NCI-H187 (cell line): ENCODE data around the gene AGBL2.
"Not testable (repeated sequence)": the region's sequence is repeated elsewhere in the genome, so short reads cannot be mapped to it uniquely, and the experiment has no call there.

Experiments
- DNase-seq, 2 experiments: peaks; one replicate each; lab custom pipeline; 2025; lab: John Stamatoyannopoulos, UW

The AGBL2 gene, protein sequence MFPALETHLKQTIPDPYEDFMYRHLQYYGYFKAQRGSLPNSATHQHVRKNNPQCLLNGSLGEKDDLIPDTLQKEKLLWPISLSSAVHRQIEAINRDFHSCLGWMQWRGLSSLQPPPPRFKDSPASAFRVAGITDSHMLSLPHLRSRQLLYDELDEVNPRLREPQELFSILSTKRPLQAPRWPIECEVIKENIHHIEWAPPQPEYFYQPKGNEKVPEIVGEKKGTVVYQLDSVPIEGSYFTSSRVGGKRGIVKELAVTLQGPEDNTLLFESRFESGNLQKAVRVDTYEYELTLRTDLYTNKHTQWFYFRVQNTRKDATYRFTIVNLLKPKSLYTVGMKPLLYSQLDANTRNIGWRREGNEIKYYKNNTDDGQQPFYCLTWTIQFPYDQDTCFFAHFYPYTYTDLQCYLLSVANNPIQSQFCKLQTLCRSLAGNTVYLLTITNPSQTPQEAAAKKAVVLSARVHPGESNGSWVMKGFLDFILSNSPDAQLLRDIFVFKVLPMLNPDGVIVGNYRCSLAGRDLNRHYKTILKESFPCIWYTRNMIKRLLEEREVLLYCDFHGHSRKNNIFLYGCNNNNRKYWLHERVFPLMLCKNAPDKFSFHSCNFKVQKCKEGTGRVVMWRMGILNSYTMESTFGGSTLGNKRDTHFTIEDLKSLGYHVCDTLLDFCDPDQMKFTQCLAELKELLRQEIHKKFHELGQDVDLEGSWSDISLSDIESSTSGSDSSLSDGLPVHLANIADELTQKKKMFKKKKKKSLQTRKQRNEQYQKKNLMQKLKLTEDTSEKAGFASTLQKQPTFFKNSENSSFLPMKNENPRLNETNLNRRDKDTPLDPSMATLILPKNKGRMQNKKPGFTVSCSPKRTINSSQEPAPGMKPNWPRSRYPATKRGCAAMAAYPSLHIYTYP

DNA sequence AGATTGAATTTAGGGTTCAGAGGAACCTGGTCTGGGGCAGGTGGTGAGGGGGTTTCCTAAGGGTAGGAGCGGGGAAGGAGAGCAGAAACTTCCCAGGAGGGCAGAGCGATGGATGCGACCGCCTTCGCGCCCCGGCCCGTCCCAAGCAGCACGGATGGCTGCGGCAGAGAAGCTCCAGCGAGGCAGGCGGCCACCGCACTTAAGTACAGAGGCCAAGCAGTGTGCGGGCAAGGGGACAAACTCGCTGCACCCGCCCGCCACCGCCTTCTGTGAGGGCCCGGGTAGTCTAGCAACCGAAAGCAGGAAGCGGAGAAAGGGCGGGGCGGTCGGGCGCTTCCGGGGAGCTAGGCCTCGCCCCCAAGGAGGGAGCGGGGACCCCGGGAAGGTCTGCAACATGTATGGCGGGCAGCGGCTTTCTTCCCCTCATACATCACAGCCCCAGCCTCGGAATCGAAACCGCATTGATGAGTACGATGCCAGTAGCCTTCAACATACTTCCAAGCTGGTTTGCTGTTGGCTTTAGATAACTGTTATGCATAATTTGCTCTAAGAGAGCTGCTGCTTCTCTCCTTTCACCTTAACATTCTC lies at the start of gene AGBL2:
Gene AGBL2, minus strand, starts transcription at position 288 of the 588 bp plus-strand sequence. CDS start 719 bp downstream, outside the sequence.
- DNase-seq, result peak in 1 of 2 experiments; percentile 50

DNA sequence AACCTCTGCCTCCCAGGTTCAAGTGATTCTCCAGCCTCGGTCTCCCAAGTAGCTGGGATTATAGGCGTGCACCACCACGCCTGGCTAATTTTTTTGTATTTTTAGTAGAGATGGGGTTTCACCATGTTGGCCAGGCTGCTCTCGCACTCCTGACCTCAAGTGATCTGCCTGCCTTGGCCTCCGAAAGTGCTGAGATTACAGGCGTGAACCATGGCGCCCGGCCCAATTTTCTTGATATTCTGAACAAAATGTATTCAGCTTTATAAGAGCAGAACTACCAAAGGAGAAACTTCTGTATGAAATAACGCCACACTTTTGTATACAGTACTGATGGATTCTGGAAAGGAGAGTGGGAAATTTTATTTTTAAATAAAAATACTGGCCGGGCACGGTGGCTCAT lies 44.1 kb upstream of the AGBL2 start:
- not testable (repeated sequence) for DNase-seq

DNA sequence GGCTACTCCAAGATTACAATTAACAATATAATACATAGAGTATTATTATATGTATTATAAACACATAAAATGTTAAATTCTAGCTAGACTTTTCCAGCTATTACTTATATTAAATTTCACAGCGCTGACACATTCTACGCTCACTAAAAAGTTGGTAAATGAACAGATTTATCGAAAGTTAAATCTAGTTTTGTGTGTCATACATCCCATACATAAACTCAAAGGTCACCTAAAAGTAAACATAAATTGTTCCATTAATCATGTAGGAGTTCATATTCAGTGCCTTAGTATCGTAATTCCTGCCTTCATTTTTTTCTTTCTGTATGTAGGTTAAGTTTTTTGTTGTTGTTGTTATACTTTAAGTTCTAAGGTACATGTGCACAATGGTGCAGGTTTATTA lies 41.0 kb upstream of the AGBL2 start:
- no peak for DNase-seq

DNA sequence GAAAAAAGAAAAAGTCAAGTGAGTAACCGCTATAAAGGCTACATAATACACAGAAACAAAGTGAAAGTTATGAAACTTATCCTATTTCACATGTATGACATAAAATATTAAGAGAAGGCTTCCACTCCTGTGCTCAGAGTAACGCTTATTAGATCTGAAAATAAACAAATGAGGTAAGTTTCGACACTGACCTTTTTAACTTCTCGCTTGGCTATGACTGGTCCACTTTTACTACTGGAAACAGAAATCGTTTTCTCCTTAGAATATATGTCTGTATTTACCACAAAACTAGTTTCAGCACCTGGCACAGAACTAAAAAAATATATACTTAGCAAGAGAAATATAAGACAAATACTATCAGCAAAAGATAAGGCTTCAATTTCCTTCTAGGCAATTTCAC lies 35.6 kb upstream of the AGBL2 start:
- DNase-seq, result no peak

DNA sequence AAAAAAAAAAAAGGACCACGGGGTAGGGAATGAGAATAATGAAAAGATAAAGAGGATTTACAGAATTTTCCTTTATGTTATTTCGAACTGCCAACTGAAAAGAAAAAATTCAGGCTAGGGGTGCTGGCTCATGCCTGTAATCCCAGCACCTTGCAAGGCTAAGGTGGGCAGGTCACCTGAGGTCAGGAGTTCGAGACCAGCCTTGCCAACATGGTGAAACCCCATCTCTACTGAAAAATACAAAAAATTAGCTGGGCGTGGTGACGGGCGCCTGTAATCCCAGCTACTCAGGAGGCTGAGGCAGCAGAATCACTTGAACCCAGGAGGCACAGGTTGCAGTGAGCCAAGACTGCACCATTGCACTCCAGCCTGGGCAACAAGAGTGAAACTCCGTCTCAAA lies 27.3 kb upstream of the AGBL2 start:
- DNase-seq, result not testable (repeated sequence)

DNA sequence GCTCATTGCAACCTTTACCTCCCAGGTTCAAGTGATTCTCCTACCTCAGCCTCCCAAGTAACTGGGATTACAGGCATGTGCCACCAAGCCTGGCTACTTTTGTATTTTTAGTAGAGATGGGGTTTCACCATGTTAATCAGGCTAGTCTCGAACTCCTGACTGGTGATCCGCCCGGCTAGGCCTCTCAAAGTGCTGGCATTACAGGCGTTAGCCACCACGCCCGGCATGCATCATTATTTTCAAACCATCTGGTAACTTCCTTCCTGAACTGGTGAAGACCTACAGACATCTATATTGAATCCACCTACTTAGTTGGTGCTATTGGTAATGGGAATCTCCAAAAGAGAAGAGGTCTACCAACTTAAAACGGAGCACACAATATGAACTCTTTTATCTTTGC lies 22.6 kb upstream of the AGBL2 start:
- DNase-seq, result not testable (repeated sequence)

DNA sequence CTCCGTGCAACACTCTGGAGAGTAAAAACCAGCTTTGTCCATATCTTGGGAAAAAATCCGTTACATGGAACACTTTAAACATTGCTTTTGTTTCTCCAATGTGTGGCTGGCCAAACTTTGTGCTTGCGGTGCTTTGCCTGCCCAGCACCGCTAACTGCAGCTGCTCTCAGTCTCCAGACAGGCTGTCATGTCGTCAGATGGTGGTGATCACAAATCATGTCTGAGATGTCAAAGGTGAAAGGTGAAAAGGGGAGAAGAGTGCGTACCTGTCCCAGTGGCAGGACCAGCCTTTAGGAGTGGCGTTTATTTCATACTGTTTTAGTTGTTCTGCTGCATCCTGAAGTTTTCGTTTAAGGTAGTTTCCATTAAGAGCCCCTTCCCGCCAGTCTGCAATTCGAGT lies 17.1 kb upstream of the AGBL2 start:
- DNase-seq, result no peak

DNA sequence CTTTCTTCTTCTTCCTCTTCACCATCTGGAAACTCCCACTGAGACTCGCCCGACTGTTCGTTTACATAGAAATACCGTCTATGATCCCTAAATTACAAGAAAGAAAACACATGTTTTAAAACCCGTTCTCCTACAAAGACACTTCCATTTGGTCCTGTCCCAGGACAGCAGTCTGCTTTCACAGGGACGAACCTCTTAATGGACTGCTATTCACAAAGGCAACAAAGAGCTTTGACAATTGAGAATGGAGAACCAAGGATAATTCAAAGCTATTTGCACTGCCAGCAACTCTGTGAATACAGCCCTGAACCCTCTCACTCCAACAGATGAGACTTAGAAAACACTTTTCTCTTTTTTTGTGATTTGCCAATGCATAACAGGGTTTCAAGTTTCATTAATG lies 16.3 kb upstream of the AGBL2 start:
- no peak for DNase-seq

DNA sequence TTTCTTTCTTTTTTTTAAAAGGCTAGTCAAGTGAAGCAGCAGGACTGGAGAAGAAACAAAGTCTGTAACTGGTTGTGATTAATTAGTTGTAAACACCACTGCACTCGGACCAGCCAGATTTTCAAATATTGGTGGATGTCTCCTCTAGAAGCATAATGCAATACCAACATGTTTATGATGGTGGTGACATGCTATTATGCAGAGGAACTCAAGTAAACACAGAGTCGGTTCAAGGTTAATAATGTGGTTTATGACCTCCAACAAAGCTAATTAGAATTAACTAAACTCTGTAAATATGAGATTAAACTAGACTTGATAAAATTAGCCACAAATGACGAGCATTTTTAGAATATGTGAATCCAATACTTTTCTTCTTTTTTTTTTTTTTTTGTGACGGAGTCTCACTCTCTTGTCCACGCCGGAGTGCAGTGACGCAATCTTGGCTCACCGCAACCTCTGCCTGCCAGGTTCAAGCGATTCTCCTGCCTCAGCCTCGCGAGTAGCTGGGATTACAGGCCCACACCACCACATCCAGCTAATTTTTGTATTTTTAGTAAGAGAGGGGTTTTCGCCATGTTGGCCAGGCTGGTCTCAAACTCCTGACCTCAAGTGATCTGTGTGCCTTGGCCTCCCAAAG lies 11.8 kb upstream of the AGBL2 start:
- no peak for DNase-seq

DNA sequence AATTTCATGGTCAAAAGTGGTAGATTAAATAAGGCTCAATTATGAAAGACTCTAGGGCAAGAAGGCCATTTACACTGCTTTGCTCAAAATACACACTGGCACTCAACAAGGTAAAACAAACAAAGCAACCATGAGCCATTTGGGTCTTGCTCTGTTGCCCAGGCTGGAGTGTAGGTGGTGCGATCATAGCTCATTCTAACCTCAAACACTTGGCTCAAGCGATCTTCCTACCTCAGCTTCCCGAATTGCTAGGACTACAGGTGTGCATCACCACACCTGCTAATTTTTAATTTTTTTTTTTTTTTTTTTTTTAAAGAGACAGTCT lies 10.9 kb upstream of the AGBL2 start:
- DNase-seq, result no peak

DNA sequence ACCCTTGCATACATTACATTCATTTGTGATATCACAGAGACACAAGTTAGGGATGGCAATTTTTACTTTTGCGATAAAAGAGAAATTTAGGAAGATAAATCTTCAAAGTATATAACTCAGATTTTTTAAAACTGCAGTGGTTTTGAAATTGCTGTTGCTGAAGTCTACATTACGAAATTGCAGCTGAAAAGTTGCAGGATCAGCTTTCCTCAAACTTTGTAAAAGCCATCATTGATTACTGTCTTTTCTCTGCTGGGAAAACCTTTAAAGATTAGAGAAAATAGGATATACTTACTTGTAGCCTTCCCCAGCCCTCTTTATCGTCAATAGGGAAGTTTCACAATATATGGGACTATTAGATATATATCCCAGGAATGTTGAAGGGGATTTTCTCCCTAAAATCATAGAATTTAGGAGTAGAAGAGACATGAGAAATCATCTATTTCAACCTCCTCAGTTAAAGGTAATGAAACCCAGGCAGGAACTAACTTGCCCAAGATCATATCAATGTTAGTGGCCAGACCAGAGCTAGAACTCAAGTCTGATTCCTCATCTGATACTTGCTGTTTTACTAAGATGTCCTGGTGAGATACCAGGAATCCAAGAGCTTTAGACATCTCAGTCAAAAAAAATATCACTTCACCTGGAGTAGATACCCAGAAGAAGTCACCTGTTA lies 10.4 kb upstream of the AGBL2 start:
- DNase-seq, result no peak

DNA sequence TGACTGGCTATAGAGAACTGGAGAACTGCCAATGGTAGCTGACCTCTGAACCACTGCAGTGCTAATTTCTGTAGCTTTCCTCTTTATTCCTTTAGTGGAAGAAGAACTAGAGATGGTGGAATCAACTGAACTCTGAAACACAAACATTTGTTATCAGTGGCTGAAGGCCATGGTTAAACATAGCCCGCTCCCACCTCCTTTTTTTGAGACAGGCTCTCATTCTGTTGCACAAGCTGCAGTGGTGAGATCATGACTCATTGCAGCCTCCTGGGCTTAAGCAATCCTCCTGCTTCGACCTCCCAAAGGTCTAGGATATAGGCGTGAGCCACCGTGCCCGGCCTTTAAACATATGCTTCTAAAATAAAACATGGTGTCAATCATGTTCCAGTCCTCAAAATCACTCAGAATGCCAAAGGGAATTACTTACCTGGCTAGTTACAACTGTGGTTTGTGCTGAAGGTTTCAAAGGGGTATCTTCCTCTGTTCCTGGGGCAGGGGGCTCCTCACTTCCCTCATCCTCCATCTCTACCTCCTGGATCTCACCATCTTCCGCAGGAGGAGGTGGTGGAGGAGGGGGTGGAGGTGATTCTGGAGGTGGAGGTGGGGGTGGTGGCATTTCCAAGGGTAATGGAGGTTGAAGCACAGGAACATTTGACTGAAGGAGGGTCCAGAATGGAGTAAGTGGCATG lies 9.0 kb upstream of the AGBL2 start:
- no peak for DNase-seq

DNA sequence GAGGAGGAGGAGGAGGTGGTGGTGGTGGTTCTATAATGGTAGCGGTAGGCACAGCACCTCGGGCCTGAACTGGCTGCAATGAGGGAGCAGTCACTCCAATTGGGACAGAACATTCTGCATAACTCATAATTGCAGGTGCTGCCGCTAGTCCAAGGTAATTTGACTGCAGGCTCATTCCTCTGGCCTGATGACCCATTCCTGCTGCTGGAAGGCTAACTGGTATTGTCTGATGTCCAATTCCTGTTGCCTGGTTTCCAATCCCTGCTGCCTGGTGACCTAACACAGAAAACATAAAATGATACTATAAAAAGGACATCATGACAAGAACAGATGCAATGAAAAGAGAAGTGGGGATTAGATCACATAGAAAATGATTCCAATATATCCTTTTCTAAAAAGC lies 7.9 kb upstream of the AGBL2 start:
- DNase-seq, result no peak

DNA sequence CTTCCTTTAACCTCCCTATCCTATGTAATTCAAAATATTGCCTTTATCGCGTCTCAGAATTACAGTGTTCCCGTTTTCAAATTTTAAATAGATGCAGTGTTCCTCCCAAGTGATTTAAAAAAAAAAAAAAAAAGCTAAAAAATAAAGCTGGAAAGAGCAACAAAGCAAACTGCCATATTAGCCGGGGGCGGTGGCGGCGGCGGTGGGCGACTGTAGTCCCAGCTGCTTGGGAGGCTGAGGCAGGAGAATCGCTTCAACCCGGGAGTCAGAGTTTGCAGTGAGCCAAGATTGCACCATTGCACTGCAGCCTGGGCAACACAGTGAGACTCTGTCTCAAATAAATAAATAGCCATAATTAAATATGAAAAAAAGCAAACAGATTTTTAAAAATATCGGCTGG lies 5.5 kb upstream of the AGBL2 start:
- no peak for DNase-seq

DNA sequence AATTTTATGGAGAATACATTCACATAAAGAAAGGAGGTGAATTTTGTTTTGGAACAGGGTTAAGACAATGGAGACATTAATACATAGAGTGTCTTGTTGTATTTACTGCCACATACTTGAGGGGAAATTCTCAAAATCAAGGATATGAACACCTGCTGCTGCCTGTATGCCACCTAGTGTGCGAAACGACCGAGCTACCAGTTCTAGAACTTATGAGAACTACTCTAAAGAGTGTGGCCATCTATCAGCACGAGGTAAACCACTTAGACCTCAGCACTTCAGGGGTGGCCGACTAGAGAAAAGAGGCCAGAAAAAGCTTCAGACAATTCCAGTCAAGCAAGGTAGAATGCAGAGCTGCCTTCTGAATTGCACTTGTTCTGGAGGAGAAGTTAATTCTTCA lies 1.5 kb upstream of the AGBL2 start:
- no peak for DNase-seq

DNA sequence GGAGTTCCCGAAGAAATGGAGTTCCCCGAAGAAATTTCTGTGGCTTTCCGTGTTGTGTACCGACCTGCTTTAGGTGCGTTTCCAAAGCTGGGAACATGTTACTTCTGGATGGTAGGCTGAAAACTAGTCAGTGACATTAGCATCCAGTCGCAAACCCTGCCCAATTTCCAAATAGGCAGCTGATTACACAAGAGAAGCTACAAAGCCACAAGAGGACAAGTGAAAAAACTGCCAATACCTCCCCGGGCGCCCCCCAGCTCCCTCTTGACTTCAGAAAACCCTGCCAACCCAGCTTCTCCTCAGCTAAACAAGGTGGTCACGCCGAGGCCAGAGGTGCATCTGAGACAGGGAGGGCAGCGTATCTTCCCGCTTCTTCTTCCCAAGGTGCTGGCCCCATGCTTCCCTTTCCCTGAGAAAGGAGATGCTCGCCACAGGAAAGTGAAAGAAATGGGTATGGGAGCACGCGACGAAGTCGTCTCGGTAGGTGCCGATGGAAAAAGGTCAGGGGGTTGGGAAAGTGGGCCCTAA lies 551 bp downstream of the AGBL2 start:
- no peak for DNase-seq

DNA sequence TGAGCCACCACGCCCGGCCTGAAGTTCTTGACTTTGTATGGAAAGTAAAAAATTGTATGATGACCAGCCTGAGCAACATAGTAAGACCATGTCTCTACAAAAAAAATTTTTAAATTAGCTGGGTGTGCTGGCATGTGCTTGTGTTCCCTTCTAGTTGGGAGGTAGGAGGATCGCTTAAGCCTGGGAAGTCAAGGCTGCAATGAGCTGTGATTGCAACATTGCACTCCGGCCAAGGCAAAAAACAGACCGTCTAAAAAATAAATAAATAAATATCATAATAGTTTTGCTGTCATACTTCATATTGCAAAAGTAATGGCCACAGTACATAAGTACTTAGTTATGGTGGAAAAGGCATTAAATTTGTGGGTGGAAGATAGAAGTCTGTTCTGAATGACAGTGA lies 3.4 kb downstream of the AGBL2 start:
- no peak for DNase-seq

DNA sequence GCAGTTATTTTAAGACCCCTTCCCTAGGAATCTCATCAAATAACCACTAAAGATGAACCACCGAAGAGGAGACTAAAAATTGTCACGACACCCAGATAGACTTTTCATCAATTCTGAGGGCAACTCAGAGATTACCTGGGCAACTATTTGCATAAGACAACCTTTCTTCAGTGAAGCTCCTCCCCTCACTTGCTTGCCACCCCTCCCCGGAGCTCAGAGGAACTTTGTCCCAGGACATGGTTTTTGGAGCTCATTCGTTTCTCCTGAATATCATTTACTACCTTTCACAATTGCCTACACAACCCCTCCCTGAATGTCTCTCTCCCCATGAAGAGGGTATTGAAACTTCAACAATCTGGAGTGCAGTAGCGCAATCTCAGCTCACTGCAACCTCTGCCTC lies 3.9 kb downstream of the AGBL2 start:
- no peak for DNase-seq

DNA sequence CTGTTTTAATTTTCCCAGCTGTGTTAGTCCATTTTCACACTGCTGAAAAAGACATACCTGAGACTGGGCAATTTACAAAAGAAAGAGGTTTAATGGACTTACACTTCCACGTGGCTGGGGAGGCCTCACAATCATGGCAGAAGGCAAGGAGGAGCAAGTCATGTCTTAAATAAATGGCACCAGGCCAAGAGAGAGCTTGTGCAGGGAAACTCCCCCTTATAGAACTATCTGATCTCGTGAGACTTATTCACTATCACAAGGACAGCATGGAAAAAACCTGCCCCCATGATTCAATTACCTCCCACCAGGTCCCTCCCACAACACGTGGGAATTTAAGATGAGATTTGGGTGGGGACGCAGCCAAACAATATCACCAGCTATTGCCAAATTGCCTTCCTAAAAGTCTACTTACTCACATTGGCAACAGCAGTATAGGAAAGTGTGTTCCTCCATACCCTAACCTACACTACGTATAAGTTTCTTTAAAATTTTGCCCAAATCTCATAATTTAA lies 7.8 kb downstream of the AGBL2 start:
- not testable (repeated sequence) for DNase-seq

DNA sequence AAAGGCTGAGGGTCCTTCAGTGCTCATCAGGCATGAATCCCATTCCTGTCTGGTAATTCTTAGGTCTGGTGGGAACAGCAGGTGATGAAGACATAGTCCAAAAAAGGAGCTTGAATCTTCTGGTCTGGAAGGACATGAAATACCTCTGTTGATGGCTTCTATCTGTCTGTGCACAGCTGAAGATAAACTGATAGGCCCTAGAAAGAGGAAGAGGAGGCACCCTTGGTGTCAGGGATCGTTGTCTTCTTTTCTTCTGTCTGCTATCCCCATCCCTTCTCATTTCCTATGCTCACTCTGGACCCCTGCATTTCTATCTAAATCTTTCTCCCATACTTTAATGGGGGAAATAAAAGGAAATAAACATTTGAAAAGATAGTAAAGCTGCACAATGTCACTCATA lies 9.4 kb downstream of the AGBL2 start:
- DNase-seq, result no peak

DNA sequence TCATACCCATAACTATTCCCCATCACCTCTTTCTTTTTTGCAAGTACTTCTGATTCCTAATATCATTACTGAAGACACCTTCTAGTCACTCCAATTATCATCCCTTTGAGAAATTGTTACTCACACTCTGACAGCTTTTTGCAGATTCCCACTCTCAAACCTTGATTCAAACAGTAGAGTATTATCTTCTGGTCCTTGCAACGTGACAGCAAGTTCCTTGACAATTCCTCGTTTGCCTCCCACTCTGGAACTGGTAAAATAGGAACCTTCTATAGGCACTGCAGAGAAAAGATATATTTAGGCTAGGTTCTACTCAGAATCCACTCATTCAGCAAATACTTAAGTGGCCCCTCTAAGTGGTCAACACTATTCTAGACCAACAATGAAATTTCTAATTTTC lies 23.2 kb downstream of the AGBL2 start:
- no peak for DNase-seq
